ENCODE data around the gene CCDC93.

CCDC93 gene

DNA sequence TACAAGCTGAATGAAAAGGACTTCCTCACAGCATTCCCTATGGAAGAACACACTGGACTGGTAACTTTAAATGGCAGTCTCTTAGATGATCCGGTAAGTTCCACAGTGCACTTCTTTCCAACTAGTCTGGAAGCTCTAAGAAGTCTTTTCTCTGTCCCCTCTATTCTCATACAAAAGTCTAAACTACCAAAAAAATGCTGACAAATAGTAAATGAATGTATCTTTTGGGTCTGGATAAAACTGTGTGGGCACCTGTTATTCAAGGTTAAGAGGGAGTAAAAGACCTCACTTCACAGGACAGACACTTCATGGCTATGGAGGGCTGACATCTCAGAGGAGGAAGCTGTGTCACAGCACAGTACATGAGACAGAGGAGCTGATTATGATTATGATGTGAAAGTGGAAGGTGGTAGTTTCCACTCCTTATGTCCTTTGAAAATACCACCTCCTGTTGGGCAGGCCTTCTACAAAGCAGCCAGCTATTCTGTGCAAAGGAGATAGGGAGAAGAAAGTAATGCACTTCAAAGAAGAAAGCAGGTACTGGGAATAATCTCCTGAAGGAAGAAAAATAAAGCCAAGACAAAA lies 23.9 kb downstream of the CCDC93 start:
- no peak for DNase-seq (ENCODE audit: low spot score)

DNA sequence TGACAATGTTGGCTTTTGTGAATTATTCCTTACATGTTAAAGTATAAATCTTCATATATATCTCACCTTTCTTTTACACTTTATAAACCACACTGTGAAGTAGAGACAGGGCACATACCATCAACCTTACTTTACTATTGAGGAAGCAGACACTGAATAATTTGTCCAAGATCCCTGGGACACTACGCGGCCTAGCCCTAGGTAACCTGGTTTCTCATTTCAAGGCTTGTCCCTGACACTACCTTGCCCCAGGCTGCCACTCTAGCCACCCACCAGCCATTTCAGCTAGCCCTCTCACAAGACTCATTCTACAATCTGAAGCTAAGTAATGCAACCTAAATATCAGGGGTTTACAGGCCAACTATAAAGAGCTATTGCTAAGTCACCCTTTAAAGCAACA lies 26.7 kb downstream of the CCDC93 start:
- no peak for DNase-seq (ENCODE audit: low spot score)

DNA sequence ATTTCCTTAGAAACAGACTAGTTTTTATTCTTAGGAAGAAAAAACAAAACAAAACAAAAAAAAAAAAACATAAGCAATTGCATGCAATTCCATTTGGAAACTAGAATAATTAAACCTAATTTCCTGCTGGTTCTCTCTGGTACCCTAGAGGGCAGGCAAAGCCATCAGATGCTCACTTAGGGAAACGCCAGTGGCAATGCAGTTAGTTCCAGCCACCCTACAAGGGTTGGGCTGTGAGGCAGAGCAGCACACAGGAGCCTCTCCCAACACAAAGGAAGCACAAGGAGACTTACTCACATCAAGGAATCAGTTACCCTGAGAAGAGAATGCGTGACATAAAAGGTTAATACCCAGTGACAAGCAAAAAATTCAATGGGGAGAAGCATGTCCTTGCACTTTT lies 28.8 kb downstream of the CCDC93 start:
- DNase-seq (ENCODE audit: low spot score) = no peak

DNA sequence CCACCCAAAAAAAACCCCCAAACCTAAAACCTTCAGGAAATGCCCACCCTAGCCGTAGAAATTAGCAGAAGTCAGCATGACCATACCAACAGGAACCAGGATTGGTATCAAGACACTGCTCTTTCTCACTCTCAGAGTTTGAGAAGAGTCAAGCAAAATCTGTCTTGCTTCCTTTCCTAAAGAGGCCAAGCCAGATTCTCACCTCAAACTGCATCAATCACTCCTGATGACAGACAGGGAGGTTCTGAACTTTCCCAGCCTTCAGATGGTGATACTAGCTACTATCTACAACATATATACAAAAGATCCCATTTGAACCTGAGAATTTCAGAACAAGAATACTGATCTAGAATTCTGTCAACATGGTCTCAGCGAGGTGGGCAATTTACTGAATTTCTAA lies 29.7 kb downstream of the CCDC93 start:
- DNase-seq (ENCODE audit: low spot score) = no peak

DNA sequence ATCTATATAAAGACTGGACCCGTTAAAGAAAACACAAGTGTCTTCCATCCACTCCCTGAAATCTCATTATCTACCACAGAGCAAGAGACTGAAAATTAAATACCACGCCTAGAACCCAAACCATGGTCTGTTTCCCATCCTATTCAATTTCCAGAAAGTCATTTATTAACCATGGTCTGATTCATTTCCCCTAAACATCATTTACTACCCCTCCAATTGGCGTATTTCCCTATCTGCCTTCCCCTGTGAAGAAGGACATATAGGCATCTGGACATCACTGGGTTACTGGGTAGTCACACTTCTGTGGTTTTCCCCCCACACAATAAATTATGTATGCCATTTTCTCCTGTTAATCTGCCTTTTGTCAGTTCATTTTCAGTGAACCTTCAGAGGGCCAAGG lies 30.8 kb downstream of the CCDC93 start:
- DNase-seq (ENCODE audit: low spot score) = no peak

DNA sequence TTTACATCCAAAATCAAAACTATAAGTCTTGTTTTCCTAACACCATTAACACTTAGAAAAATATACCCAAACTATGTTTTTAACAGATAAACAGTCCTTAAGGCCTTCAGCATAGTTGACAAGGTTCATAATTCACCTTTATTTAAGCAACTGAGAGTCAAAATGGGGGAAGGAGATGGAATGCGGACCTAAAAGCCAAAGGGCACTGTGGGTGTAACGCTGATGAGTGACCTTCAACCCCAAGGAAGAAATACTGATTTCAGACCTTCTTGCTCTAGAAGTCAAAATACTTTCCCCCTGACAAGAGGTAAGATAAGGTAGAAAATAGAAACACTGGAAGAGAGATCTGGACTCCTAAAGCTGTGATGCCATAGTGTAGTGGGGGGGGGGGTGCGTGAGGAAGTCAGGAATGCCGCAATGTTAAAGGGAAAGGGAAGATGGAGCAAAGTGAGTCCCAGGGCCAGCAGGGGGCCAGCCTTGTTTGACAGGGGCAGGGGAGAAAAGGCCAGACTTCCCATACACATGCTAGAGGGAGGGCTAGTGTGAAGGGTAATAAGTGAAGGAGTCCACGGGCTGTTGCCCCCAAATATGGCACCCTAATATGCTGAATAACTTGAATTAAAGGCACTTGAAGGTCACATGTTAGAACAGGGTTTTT lies 31.4 kb downstream of the CCDC93 start:
- DNase-seq (ENCODE audit: low spot score) = no peak

DNA sequence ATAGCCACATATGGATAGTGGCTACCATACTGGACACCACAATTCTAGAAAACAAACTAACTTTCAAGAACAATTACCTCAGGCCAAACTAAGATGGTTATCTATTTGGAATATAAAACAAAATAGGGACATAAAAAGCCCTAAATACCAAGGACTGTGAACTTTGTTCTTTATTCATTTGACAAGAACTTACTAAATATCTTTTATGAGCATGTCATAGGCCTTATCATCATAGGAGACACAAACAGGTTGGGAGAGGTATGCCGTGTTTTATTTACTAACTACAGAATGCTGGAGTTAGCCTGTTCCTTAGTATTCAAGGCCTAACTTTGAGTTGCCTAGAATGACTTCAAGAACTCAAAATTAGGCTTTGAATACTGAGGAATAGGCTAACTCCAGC lies 32.1 kb downstream of the CCDC93 start:
- DNase-seq (ENCODE audit: low spot score) = no peak

DNA sequence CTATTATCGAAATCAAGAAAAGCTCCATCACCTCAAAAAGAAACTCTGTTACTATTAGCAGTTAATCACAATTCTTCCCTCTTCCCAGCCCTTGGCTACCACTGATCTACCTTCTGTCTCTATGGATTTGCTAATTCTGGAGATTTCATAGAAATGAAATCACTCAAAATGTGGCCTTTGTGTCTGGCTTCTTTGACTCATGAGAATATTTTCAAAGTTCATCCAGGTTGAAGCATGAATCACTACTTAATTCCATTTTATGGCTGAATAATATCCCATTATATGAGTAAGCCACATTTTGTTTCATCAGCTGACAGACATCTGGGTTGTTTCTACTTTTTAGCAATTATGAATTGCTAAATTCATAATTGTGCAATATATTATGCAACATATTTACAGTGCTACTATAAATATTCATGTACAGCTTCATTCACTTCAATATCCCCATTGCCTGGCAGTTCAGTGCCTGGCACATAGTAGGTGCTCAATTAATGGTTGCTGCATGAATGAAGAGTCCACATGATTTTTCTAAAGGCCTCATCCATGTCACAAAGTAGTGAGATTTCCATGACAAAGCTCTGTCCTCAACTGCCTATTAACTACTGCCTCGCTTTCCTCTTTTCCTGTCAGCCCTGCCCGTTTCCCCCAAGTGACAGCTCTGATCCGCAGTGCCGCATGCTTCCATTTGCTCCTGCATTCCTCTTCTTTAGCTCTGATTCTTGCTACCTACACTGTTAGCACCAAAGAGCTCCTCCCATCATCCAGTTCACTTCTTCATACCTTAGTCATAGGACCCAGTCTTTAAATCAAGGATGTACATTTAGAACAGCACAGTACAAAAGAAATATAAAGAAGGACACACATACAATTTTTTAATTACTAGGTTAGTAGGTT lies 32.8 kb downstream of the CCDC93 start:
- DNase-seq (ENCODE audit: low spot score) = peak; percentile 24

DNA sequence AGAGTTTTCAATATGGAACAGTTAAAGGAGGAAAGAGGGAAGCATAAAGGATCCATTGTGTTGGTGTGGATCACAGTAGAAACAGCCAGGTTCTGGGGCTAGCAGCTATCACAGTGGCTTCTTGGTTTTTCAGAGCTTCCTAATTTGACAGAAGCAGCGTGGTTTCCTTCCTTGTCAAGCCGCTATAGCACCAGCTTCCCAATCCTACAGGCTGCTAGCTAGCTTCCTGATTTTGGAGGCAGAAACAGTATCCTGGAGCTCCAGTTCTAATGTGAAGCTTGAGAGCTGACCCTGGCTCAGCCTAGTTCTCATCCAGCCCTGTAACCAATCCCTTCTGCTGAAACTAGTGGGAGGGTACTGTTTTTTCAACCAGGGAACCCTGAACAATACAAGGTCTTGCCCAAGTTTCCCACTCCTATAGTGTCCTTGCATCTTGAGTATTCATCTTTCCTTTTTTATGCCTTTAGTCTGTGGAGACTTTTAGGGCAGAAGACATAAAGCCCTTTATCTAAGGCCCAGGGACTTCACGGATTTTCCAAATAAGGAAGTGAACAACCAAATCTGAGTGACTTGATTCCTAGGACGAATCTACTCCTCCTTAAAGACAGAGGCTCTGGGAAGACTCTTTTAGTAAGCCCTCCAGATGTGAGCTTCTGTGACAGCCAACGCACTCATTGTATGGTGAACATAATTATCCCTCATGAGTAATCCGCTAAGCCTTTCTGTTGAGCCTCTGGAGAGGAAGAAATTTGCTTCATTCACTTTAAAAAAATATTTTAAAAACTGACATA lies 33.8 kb downstream of the CCDC93 start:
- no peak for DNase-seq (ENCODE audit: low spot score)

DNA sequence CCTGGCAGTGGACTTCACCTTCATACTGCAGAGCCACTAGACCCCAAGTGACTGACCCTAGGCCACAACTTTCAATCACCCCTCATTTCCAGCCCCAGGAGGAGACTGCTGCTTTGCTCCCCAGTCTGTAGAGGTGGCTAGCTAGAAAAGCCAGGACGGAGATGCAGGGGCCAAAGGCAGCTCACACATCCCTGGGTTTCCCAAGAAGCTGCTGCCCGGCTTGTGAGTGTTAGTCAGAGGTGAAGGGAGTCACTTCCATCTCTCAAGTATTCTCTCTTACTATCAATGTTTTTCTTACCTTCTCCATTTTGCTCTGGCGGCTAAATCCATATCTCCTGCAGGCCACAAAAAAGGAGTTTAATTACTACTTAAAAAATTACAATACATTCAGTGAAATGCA lies 36.2 kb downstream of the CCDC93 start:
- DNase-seq (ENCODE audit: low spot score) = no peak

DNA sequence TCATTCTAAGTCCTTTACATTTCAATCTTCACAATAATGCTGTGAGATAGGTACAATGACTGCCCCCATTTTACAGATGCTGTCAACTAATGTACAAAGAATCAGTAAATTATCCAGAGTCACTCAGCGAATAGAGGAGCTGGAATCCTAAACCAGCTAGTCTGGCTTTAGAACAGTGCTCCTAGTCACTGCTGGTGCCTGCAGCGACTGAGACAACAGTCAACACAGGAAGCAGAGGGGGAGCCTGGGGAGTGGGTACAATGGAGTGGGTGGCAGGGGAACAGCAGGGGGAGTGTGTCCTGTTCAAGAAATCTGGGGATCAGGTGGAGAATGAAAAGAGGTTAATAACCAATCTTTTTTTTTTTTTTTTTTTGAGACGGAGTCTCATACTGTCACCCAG lies 37.3 kb downstream of the CCDC93 start:
- no peak for DNase-seq (ENCODE audit: low spot score)

DNA sequence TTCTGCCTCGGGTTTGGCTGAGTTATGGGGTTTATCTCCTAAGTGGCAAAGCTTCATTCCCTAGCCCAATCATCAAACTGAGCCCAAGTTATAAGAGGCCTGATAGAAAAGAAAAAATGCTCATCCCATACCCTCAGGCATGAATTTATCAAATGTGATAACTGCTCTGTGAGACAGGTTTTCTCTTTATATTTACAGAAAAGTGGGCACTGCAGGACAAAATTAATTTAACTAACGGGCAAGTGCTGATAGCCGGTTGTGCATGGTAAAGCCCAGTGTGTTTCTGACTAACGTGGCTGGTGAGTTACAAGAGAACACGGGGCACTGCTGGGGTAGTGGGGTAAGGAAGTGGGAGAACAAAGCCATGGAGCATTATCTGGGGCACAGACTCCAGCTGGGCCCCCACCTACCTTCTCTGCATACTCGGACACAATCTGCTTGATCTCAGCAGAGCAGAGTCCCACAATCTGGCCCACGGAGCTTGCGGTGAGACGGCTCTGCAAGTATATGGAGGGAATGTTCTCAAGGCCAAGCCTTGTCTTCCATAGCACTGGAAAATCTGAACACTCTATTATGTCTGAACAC lies 40.3 kb downstream of the CCDC93 start:
- no peak for DNase-seq (ENCODE audit: low spot score)

DNA sequence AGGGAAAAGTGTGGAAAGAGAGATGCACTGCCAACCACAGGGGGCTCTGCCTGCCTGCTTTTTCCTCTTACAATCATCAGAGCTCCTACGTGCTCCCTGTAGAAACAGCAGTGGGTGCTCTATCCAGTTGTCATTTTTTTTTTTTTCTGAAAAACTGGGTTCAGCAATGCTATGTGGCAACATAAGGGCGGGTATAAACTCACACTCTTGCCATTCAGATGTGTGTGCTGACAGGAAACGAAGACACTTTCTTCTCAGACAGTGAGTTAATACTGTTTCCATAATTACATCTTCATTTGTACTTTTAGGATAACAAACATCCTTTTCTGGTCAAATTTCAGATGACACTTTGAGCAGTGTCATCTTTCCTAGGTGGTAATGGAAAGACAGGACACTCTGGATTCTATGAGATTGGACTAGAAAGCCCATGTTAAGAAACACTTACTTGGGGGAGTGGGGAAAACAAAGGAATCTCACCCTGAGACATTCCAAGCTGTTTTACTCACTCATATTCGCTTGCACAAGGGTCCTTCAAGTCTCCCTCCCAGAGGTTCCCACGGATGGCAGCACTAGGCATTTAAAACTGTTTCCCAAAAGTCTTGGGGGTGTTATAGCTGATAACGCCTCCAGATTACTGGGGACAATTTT lies 41.3 kb downstream of the CCDC93 start:
- DNase-seq (ENCODE audit: low spot score) = no peak

DNA sequence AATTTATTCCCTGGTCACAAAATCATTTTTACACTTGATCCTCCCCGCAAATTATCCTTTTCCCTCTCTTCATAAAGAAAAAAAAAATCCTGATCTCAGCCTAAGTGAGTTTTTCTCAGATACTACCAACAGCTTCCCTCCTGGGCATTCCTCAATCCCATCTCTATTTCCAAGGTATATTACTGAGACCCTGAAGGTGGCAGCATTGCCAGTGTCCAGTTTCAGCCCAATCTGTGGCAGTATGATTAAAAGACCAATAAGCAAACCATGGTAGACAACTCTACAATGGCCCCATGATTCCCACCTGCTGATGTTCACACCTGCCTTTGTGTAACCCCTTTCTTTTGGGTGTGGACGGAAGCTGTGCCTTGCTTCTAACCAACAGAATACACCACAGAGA lies 45.1 kb downstream of the CCDC93 start:
- DNase-seq (ENCODE audit: low spot score) = no peak

DNA sequence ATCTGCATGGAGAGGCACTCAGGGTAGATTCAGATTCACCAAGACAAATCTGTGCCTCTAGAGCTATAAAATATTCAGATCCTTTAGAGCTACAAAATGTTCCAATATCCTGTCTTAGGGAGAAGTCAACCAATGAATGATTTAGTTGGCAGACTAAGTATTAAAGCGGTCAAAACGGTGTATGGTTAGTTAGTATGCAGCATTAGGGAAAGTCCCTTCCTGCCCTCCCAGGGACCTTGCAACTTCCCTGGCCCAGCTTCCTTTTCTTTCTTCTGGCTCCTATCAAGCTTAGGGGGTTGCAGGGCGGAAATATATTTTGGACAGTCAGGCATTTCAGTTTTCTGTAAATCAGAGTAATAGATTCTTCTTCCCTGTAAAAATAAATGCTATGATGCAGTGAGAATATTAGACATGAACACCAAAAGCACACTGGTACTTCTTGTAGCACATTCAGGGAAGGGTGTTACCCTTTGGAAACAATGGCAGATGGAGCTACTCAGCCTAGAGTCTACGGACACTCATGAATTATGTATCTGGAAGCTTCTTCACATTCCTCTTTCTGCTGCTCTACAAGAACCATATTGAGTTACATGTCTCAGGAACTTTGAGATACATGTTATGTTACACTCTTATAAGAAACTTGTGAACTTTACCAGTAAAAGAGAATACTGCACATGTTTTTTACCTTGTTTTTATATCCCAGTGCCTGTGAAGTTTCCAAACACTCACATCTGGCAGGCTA lies 45.7 kb downstream of the CCDC93 start:
- no peak for DNase-seq (ENCODE audit: low spot score)

DNA sequence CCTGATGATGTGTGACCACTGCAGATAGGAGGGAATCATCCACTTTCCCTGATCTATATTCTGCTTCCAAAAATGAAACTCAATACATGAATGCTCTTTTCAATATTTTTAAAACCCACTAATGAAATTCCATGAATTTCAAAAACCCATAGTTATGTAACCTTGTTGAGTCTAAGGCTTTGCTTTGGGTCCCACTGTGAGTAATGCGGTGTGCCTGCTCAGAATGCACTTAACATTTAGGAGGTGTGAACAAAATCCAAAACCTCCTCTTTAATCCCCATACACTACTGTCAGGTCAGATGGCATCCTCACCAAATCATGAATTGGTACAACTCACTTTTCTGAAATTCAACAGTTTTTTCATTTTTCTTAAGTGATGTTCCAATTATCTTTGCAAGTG lies 50.4 kb downstream of the CCDC93 start:
- DNase-seq (ENCODE audit: low spot score) = no peak

DNA sequence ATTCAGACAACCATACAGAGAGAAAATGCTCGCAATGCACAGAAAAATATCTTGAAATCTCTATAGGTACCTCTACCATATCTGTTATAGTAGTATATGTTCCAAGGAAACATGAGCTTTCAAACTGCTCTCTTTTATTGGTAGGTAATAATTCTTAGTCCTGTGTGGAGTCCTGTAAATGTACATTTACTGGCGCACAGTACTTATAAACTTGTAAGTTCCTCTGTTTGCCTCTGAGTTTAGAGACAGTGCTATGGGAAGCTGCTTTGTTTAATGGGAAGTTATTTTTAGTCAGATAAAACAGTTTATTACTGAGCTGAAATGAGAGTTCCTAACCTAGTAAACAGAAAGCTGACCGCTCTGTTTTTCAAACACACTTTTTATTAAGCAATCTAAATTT lies 52.7 kb downstream of the CCDC93 start:
- no peak for DNase-seq (ENCODE audit: low spot score)

DNA sequence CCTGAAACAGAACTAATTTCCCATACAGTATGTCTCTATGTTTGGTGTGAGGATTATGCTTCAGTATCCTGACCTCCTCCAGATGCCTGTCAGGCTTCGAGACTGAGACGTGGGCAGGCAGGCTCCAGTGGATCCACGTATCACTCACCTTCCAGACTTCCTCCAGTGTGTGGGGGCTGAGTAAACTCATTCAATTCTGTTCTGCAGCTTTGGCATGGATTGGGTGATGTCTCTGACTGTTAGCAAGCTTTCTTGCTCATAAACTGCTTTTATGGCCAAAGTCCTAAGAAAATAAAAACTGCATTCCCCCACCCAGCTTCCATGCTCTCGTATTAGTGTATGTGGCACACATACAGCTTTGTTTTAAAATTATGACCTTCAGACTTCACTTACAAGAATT lies 53.6 kb downstream of the CCDC93 start:
- DNase-seq (ENCODE audit: low spot score) = no peak

DNA sequence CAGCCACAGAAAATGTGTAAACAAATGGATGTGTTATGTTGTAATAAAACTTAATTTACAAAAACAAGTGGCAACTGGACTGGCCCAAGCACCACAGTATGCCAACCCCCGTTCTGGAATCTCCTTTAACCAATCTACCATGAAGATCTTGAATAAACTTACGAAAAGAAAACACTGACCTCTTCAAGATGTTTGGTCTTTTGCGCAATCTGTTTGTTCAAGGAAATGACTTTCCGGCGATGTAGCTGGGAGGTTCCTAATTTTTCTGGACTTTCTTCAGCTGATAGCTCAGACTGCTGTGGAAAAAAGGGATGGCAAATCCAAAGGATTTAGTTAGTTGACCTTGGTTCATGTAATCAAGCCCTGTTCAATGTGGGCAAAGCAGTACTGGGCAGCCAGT lies 55.7 kb downstream of the CCDC93 start:
- DNase-seq (ENCODE audit: low spot score) = no peak

DNA sequence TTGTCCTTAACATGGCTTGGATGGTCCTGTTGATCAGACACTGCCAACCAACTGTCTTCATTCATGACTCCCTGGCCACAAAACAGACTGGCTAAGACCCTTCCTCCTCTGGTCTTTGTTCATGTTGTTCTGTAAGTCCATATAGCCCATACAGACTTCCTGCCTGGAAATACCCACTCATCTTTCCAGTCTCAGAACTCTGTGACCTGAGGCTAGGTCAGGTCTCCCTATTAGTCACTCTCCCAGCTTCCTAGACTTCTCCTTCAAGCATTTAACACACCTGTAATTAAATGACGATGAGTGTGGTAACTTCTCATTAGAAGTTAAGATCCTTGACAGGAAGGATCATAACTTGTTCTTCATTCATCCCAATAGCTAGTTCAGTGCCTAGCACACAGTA lies 56.3 kb downstream of the CCDC93 start:
- DNase-seq (ENCODE audit: low spot score) = no peak
